HepG2 (cell line): ENCODE data around the gene FTSJ1. TPM values are rescaled to one million over a fixed set of nuclear protein-coding genes. Genes with fewer than 3 reads are reported as not detected.

ENCODE experiments used
- CREB3 ChIP-seq: sonication (generic); formaldehyde crosslinking; IDR thresholded peaks from 2 replicates; pipeline ENCODE4 v1.5.0; 2020; ENCODE audit warnings: missing genetic modification reagents
- DR1 ChIP-seq: sonication (generic); formaldehyde crosslinking; IDR thresholded peaks from 2 replicates; pipeline ENCODE4 v1.8.0; 2021; ENCODE audit warnings: mild to moderate bottlenecking, missing genetic modification reagents, inconsistent platforms
- E2F1 ChIP-seq: sonication (generic); formaldehyde crosslinking; IDR thresholded peaks from 2 replicates; pipeline ENCODE4 v1.5.0; 2020; ENCODE audit warnings: missing genetic modification reagents
- EED ChIP-seq: sonication (generic); formaldehyde crosslinking; IDR thresholded peaks from 2 replicates; pipeline ENCODE4 v1.5.0; 2020; ENCODE audit warnings: mild to moderate bottlenecking, missing genetic modification reagents
- ETV6 ChIP-seq: sonication (generic); formaldehyde crosslinking; conservative IDR thresholded peaks from 2 replicates; pipeline ENCODE4 v1.4.0; 2020; ENCODE audit warnings: missing genetic modification reagents
- HHEX ChIP-seq: IDR thresholded peaks from 2 replicates; pipeline ENCODE4 v1.6.1; 2016; ENCODE audit warnings: control low read depth
- HNRNPLL ChIP-seq: fragments of 200-400 bp; formaldehyde crosslinking; IDR thresholded peaks from 2 replicates; pipeline ENCODE4 v1.6.1; 2017; ENCODE audit warnings: mild to moderate bottlenecking, low read depth, low read length; ENCODE audit not compliant: poor library complexity, severe bottlenecking
- KLF12 ChIP-seq: sonication (generic); formaldehyde crosslinking; IDR thresholded peaks from 2 replicates; pipeline ENCODE4 v1.4.0; 2020; ENCODE audit warnings: missing genetic modification reagents, borderline replicate concordance
- RORA ChIP-seq: sonication (generic); formaldehyde crosslinking; IDR thresholded peaks from 2 replicates; pipeline ENCODE4 v1.5.0; 2020; ENCODE audit warnings: mild to moderate bottlenecking, missing genetic modification reagents, moderate library complexity
- SP2 ChIP-seq: sonication (generic); formaldehyde crosslinking; IDR thresholded peaks from 2 replicates; pipeline ENCODE4 v1.5.1; 2020; ENCODE audit warnings: mild to moderate bottlenecking, missing genetic modification reagents
- TP53 ChIP-seq: sonication (generic); formaldehyde crosslinking; conservative IDR thresholded peaks from 2 replicates; pipeline ENCODE4 v1.4.0; 2020; ENCODE audit warnings: missing genetic modification reagents
- U2AF2 ChIP-seq: fragments of 200-400 bp; formaldehyde crosslinking; IDR thresholded peaks from 2 replicates; pipeline ENCODE4 v1.6.1; 2017; ENCODE audit warnings: low read depth, mild to moderate bottlenecking, low read length
- ZNF281 ChIP-seq: sonication (generic); formaldehyde crosslinking; IDR thresholded peaks from 2 replicates; pipeline ENCODE4 v1.4.0; 2020; ENCODE audit warnings: missing genetic modification reagents, borderline replicate concordance
- ZNF3 ChIP-seq: IDR thresholded peaks from 2 replicates; pipeline ENCODE4 v1.7.0; 2017; ENCODE audit warnings: inconsistent platforms
- ZNF335 ChIP-seq: sonication (generic); formaldehyde crosslinking; IDR thresholded peaks from 2 replicates; pipeline ENCODE4 v1.4.0; 2020; ENCODE audit warnings: missing genetic modification reagents
- ZNF34 ChIP-seq: sonication (generic); formaldehyde crosslinking; IDR thresholded peaks from 2 replicates; pipeline ENCODE4 v1.4.0; 2020; ENCODE audit warnings: mild to moderate bottlenecking, missing genetic modification reagents, borderline replicate concordance
- ZNF563 ChIP-seq: sonication (generic); formaldehyde crosslinking; IDR thresholded peaks from 2 replicates; pipeline ENCODE4 v1.8.0; 2022; ENCODE audit warnings: mild to moderate bottlenecking, moderate library complexity, missing genetic modification reagents
- ZNF652 ChIP-seq: IDR thresholded peaks from 2 replicates; pipeline ENCODE4 v1.6.1; 2016; ENCODE audit warnings: low read depth, borderline replicate concordance
- ZNF772 ChIP-seq: sonication (generic); formaldehyde crosslinking; IDR thresholded peaks from 2 replicates; pipeline ENCODE4 v1.5.0; 2020; ENCODE audit warnings: mild to moderate bottlenecking, missing genetic modification reagents
- ZNF775 ChIP-seq: sonication (generic); formaldehyde crosslinking; IDR thresholded peaks from 2 replicates; pipeline ENCODE4 v1.4.0; 2020; ENCODE audit warnings: missing genetic modification reagents, mild to moderate bottlenecking, moderate library complexity, borderline replicate concordance
- ZNF878 ChIP-seq: sonication (generic); formaldehyde crosslinking; IDR thresholded peaks from 2 replicates; pipeline ENCODE4 v1.8.1; 2023; ENCODE audit warnings: mild to moderate bottlenecking, missing genetic modification reagents, moderate library complexity
- ZSCAN9 ChIP-seq: IDR thresholded peaks from 2 replicates; pipeline ENCODE4 v1.6.1; 2016; ENCODE audit warnings: borderline replicate concordance
- polyA plus RNA-seq, 8 experiments: library from polyadenylated mRNA; depleted of rRNA in 3 of 8; stranded (reverse) in 7 of 8; unstranded in 1 of 8; fragments of >200 nt; fragmentation: Illumina TruSeq in 4 of 8; extraction: Trizol in 4 of 8; gene quantifications; 2 replicates each; pipeline versions ENCODE4 v1.2.1 to v1.2.3, GENCODE V29; 2011 to 2016; ENCODE audit warnings: low read depth in 4 of 8, missing spikeins in 1 of 8, mixed read lengths in 1 of 8; ENCODE audit not compliant: insufficient read depth in 1 of 8
- total RNA-seq, 5 experiments: library from RNA; depleted of rRNA; stranded (reverse); fragments of >200 nt; fragmentation: Illumina TruSeq; extraction: Trizol; gene quantifications; 2 replicates each; pipeline ENCODE4 v1.2.3, GENCODE V29; 2016; ENCODE audit warnings: low read depth in 1 of 5
- TF ChIP-seq, protein P1 (sequence below): sonication (generic); formaldehyde crosslinking; conservative IDR thresholded peaks from 2 replicates; pipeline ENCODE4 v1.4.0; 2020; ENCODE audit warnings: missing genetic modification reagents

FTSJ1 gene
- total and polyA plus RNA-seq, 2 of the 13 experiments (the other 11 are each of a cell fraction or from before 2014, with no cell fraction given): 30.3 to 37.9 TPM

GRCh38 chrX:48475774-48476577, at the start of gene FTSJ1 (continued):
- TF ChIP-seq ZNF281 (CRISPR knock-in tag) (no peak), KLF12 (CRISPR knock-in tag) (peak; percentile 62; the same call in 1 of the 2 replicates), HHEX (no peak), EED (CRISPR knock-in tag) (no peak), ETV6 (CRISPR knock-in tag) (no peak), ZNF772 (0 out of 2 replicates have a peak, but pooled peaks have one; percentile 21), ZNF3 (no peak), HNRNPLL (no peak), ZSCAN9 (CRISPR knock-in tag) (no peak), DR1 (CRISPR knock-in tag) (no peak), ZNF775 (no peak), ZNF878 (CRISPR knock-in tag) (no peak), TP53 (no peak), E2F1 (CRISPR knock-in tag) (0 out of 2 replicates have a peak, but pooled peaks have one; percentile 59), ZNF652 (peak; percentile 10; the same call in 1 of the 2 replicates), U2AF2 (no peak), CREB3 (no peak), RORA (CRISPR knock-in tag) (no peak), ZNF34 (CRISPR knock-in tag) (no peak), ZNF563 (CRISPR knock-in tag) (no peak), SP2 (CRISPR knock-in tag) (no peak), ZNF335 (CRISPR knock-in tag) (no peak)
- TF ChIP-seq, protein P1, sequence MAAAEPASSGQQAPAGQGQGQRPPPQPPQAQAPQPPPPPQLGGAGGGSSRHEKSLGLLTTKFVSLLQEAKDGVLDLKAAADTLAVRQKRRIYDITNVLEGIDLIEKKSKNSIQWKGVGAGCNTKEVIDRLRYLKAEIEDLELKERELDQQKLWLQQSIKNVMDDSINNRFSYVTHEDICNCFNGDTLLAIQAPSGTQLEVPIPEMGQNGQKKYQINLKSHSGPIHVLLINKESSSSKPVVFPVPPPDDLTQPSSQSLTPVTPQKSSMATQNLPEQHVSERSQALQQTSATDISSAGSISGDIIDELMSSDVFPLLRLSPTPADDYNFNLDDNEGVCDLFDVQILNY: no peak
